Measurements from ENCODE around the gene NVL.

DNA sequence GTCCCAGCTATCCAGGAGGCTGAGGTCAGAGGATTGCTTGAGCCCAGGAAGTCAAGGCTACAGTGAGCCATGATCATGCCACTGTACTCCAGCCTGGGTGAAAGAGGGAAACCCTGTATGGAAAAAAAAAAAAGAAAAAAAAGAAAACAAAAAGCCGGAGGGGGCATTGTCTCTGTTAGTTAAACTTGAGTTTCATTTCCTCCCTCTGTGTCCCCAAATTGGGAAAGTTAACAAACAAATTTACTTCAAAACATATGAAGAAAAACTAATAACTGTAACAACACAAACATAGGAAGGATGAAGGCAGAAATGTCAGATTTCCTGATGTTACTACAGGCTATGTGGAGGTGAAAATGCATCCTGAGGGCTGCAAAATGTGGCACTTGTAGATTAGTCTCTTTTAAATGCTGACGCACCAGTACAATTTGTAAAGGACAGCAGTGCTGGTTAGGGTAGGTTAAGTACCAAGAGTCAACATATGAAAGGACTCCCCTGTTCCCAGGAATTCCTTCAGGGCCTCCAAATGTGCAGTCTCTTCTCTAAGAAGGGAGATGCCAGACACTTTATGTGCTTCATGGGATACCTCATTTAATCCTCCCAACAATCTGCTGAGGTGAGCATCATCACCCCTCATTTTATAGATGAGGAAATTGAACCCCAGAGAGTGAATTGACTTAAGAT, 94.0 kb downstream of the NVL start:
- TF ChIP-seq, protein P1, sequence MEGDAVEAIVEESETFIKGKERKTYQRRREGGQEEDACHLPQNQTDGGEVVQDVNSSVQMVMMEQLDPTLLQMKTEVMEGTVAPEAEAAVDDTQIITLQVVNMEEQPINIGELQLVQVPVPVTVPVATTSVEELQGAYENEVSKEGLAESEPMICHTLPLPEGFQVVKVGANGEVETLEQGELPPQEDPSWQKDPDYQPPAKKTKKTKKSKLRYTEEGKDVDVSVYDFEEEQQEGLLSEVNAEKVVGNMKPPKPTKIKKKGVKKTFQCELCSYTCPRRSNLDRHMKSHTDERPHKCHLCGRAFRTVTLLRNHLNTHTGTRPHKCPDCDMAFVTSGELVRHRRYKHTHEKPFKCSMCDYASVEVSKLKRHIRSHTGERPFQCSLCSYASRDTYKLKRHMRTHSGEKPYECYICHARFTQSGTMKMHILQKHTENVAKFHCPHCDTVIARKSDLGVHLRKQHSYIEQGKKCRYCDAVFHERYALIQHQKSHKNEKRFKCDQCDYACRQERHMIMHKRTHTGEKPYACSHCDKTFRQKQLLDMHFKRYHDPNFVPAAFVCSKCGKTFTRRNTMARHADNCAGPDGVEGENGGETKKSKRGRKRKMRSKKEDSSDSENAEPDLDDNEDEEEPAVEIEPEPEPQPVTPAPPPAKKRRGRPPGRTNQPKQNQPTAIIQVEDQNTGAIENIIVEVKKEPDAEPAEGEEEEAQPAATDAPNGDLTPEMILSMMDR (IDR thresholded peaks at IDR 0.05 in 8 of 11, conservative IDR thresholded peaks at IDR 0.05 in 3 of 11), result no peak
- no peak for TF ChIP-seq POLR2A (IDR thresholded peaks at IDR 0.05)
